ENCODE data around the gene SHPK.

DNA sequence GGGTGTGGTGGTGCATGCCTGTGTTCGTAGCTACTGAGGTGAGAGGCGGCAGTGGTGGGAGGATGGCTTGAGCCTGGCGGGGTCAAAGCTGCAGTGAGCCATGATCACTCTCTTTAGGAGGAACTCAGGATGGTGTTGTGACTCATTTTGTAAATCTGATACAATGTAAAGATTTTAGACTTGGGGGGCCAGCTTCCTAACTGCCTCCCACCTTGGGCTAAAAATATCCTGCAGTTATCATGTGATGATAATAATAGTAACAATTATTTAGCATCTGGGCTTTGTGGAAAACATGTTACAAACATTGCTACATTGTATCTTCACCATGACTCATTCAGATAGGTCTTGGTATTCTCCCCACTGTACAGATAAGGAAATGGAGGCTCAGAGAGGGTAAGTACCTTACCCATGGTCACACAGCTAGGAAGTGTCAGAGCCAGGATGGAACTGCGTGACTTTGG lies 7.9 kb upstream of the SHPK start:
- TF ChIP-seq RCOR1 (IDR thresholded peaks at IDR 0.05; ENCODE audit: low read depth, low read length) = no peak
- no peak for TF ChIP-seq EP300 (IDR thresholded peaks at IDR 0.05)
- TF ChIP-seq, protein P1, sequence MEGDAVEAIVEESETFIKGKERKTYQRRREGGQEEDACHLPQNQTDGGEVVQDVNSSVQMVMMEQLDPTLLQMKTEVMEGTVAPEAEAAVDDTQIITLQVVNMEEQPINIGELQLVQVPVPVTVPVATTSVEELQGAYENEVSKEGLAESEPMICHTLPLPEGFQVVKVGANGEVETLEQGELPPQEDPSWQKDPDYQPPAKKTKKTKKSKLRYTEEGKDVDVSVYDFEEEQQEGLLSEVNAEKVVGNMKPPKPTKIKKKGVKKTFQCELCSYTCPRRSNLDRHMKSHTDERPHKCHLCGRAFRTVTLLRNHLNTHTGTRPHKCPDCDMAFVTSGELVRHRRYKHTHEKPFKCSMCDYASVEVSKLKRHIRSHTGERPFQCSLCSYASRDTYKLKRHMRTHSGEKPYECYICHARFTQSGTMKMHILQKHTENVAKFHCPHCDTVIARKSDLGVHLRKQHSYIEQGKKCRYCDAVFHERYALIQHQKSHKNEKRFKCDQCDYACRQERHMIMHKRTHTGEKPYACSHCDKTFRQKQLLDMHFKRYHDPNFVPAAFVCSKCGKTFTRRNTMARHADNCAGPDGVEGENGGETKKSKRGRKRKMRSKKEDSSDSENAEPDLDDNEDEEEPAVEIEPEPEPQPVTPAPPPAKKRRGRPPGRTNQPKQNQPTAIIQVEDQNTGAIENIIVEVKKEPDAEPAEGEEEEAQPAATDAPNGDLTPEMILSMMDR (IDR thresholded peaks at IDR 0.05) = no peak
- no peak for TF ChIP-seq FOSL2 (IDR thresholded peaks at IDR 0.05)
- peak; percentile 36; the same call in 1 of the 2 replicates for TF ChIP-seq FOSL2 (CRISPR knock-in tag; IDR thresholded peaks at IDR 0.05)
- no peak for TF ChIP-seq JUNB (IDR thresholded peaks at IDR 0.05)
- TF ChIP-seq MYC (IDR thresholded peaks at IDR 0.05; ENCODE audit: borderline replicate concordance, low read length) = no peak

All from A549 (cell line).